Tracheal epithelial cell (primary cell): ENCODE data around the gene EVI2A. TPM values are rescaled to one million over a fixed set of nuclear protein-coding genes. Genes with fewer than 3 reads are reported as not detected.

Experiments
- total RNA-seq: library from RNA; depleted of rRNA; stranded (reverse); fragments of >200 nt; gene quantifications from 2 replicates; pipeline ENCODE4 v1.2.1, GENCODE V29; 2014

EVI2A gene, protein sequence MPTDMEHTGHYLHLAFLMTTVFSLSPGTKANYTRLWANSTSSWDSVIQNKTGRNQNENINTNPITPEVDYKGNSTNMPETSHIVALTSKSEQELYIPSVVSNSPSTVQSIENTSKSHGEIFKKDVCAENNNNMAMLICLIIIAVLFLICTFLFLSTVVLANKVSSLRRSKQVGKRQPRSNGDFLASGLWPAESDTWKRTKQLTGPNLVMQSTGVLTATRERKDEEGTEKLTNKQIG
- under 0.01 TPM in 1 of 2 replicates, not detected in the other for total RNA-seq

DNA sequence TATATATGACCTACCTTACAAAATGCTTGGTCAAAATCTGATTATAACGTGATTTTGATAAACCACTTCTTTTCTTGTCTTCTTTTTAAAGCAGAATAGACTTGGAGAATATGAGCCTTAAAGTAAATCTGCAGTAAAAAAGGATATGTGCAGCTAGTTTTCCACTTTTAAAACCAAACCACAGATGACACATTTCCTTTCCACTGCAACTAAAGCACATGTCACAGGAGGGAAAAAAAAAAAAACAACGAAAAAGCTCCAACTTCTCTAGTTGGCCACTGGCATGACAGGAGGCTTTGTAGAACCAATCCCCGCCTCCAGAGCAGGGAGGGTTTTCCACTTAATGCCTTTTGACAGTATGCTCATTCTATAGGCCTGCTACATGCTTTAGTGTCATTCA, at the start of gene EVI2A:
Gene EVI2A (minus strand): TSS at position 142 of the 400 bp plus-strand sequence. CDS start 2,609 bp downstream, outside the sequence.

DNA sequence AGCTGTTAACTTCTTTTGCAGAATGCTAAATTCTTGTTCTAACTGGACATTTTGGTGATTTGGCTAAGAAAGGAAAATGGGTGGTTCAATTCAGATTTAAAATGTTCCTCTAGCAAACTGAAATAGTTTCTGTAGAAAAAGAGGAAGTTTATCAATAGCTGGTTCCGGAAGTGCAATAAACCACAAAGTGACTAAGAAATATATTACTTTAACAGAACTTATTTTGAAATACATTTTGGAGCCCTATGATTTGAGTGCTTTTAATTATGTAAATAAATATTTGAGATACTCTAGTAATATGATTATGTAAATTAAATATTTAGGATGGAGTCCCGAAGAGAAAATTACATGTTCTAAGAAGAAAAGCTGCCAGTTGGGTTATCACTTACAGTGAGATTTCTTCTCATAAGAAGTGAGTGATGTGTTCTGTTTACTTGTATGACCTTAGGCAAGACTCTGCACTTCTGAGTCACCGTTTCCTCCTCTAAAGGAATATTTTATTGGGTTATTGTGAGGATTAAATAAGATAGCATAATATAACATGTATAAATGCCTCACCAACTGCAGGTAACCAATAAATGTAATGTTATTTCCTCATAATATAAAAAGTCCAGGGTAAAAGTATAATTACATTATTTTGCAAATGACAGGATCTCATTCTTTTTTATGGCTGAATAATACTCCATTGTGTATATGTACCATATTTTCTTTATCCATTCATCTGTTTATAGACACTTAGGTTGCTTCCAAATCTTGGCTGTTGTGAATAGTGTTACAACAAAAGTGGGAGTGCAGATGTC, 7.2 kb downstream of the EVI2A start, which contains the start of gene EVI2B:
Gene EVI2B (minus strand): TSS at position 73 of the 800 bp plus-strand sequence. CDS start 8,445 bp downstream, outside the sequence.

DNA sequence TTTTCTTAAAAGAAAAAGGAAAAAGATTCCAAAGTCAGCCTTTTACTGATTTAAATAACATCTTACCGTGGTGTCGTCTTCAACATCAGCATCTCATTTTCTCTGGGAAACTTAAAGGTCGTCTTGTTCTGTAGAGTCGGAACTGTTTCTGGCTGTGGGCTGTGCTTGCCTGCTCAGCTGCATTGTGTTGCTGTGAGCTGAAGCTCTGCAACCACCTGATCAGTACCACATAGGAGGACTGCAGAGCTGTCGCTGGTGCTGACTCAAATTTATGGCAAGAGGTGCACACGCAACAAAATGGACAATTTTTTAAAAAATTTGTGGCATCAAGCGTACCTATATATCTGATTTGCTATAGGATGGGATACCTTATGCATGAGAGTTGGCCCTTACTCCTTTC, 24.3 kb downstream of the EVI2A start, which contains the start of gene OMG:
Gene OMG (minus strand): TSS at position 150 of the 400 bp plus-strand sequence. CDS start 908 bp downstream, outside the sequence.

Other genes with a start within 250 kb of the EVI2A start
- gene NF1, start 226.6 kb downstream of the EVI2A start, total RNA-seq, result 36.1 and 50.7 TPM in 2 replicates
- gene OMG, start 24.4 kb downstream of the EVI2A start, total RNA-seq, result not detected in 2 replicates
- not detected in 2 replicates for gene EVI2B, start 7.6 kb downstream of the EVI2A start, total RNA-seq
- gene RAB11FIP4, start 70.1 kb upstream of the EVI2A start, total RNA-seq, result 10.6 and 17.3 TPM in 2 replicates